NCI-H187 (cell line): Measurements from ENCODE around the gene FECH.
"Not testable (repeated sequence)": the region's sequence is repeated elsewhere in the genome, so short reads cannot be mapped to it uniquely, and the experiment has no call there.

Source experiments
- DNase-seq, 2 experiments: peaks; one replicate each; lab custom pipeline; 2025; lab: John Stamatoyannopoulos, UW

FECH gene

GRCh38 chr18:57527556-57528229 lies 58.8 kb downstream of the FECH start:
- no peak for DNase-seq

- DNase-seq: no peak
These were observed 63.1 kb downstream of the FECH start for GRCh38 chr18:57523171-57523956.

GRCh38 chr18:57522348-57522747 lies 64.2 kb downstream of the FECH start:
- not testable (repeated sequence) for DNase-seq

GRCh38 chr18:57519668-57520424 lies 66.7 kb downstream of the FECH start:
- no peak for DNase-seq

- DNase-seq: no peak
These were observed 68.0 kb downstream of the FECH start for GRCh38 chr18:57518533-57518932.

- DNase-seq: no peak
These were observed 70.4 kb downstream of the FECH start for GRCh38 chr18:57516056-57516455.

GRCh38 chr18:57505231-57505630 lies 81.3 kb downstream of the FECH start:
- no peak for DNase-seq

GRCh38 chr18:57502624-57503023 lies 83.9 kb downstream of the FECH start:
- no peak for DNase-seq

GRCh38 chr18:57498682-57499256 lies 87.7 kb downstream of the FECH start:
- DNase-seq: no peak
